Tibial nerve (tissue), 4 donors: ENCODE data around the gene ARL13A. TPM values are rescaled to one million over a fixed set of nuclear protein-coding genes. Genes with fewer than 3 reads are reported as not detected.
A peak's percentile ranks its signal among the peaks of the same experiment; 100 is the strongest.

ENCODE experiments used
- DNase-seq, 2 donors: peaks; one replicate each; pipeline ENCODE4 v3.0.0-alpha.2; 2019; ENCODE audit warnings: low spot score in 2 of 2
- H3K27ac ChIP-seq, 4 donors: fragments of 200-600 bp; sonication (generic) in 3 of 4; one replicate each; pipeline ENCODE4 v1.5.1; 2017 to 2019; ENCODE audit warnings: mild to moderate bottlenecking in 1 of 4
- H3K27me3 ChIP-seq, 2 donors: fragments of 200-600 bp; sonication (generic) in 1 of 2; one replicate each; pipeline versions ENCODE4 v1.5.1 to v1.6.0; 2017 to 2019
- H3K36me3 ChIP-seq, 3 donors: fragments of 200-600 bp; sonication (generic); one replicate each; pipeline ENCODE4 v1.5.1; 2018 to 2019
- H3K4me1 ChIP-seq, 4 donors: fragments of 200-600 bp; sonication (generic) in 3 of 4; one replicate each; pipeline ENCODE4 v1.5.1; 2017 to 2019
- H3K4me3 ChIP-seq, 4 donors: fragments of 200-600 bp; sonication (generic) in 3 of 4; one replicate each; pipeline ENCODE4 v1.5.1; 2017 to 2019; ENCODE audit warnings: mild to moderate bottlenecking in 1 of 4, moderate library complexity in 1 of 4
- H3K9me3 ChIP-seq, 4 donors: fragments of 200-600 bp; sonication (generic) in 3 of 4; one replicate each; pipeline ENCODE4 v1.5.1; 2017 to 2019
- CTCF ChIP-seq, 5 experiments: fragments of 200-600 bp in 3 of 5; fragments of 450-650 bp in 2 of 5; sonication (generic) in 3 of 5; IDR thresholded peaks; one replicate each; pipeline ENCODE4 v1.5.1; 2016 to 2019; ENCODE audit warnings: antibody characterized with exemption in 5 of 5, mild to moderate bottlenecking in 3 of 5, moderate library complexity in 2 of 5
- EP300 ChIP-seq, 2 donors: sonication (generic); formaldehyde crosslinking; IDR thresholded peaks; one replicate each; pipeline ENCODE4 v1.6.1; 2017; ENCODE audit warnings: antibody characterized with exemption in 2 of 2, mild to moderate bottlenecking in 1 of 2
- POLR2A ChIP-seq, 2 donors: fragments of 450-650 bp; IDR thresholded peaks; one replicate each; pipeline ENCODE4 v1.6.1; 2017; ENCODE audit warnings: antibody characterized with exemption in 2 of 2, mild to moderate bottlenecking in 2 of 2, moderate library complexity in 2 of 2
- WGBS, 2 donors: methylation state at CpG; one replicate each; pipeline ENCODE4 v1.1.5; 2018; 5-methylcytosine and 5-hydroxymethylcytosine counted together
- total RNA-seq, 4 donors: library from RNA; depleted of rRNA; stranded (reverse); fragments of >200 nt; gene quantifications; one replicate each; pipeline ENCODE4 v1.1.0, GENCODE V29; 2016

Gene ARL13A
- total RNA-seq, result not detected

GRCh38 chrX:100969408-100969807 is at the start of gene ARL13A:
Gene ARL13A (plus strand): TSS chrX:100969708. CDS start chrX:100973690, 3,982 bp downstream.
- H3K36me3 ChIP-seq, result peaks cover 0 to 8% (median 0%) of the 10 kb centered on the region in 3 donors
- no peaks in the 10 kb centered on the region for H3K4me1 ChIP-seq
- no peak within 1 kb of the TSS for H3K27ac ChIP-seq
- TF ChIP-seq CTCF (IDR thresholded peaks at IDR 0.05) (no peak), POLR2A (IDR thresholded peaks at IDR 0.05) (no peak), EP300 (IDR thresholded peaks at IDR 0.05) (no peak)
- DNase-seq, result no peak
- no peaks in the 10 kb centered on the region for H3K27me3 ChIP-seq
- H3K9me3 ChIP-seq, result no peaks in the 10 kb centered on the region
- WGBS, 2 donors, result 75 to 92% methylated on average over 2 of the region's 2 CpGs
- H3K4me3 ChIP-seq, result no peak within 1 kb of the TSS

GRCh38 chrX:100924375-100924774 is 45.1 kb upstream of the ARL13A start:
- WGBS, 2 donors, result 73 to 81% methylated on average over 3 of the region's 3 CpGs
- TF ChIP-seq EP300 (IDR thresholded peaks at IDR 0.05) (no peak), CTCF (IDR thresholded peaks at IDR 0.05) (no peak), POLR2A (IDR thresholded peaks at IDR 0.05) (no peak)

GRCh38 chrX:100926453-100926852 is 43.1 kb upstream of the ARL13A start:
- Histone ChIP-seq H3K4me1 (peaks cover 0 to 13% (median 0%) of the 10 kb centered on the region in 4 donors), H3K27ac (no peak overlapping the region), H3K4me3 (no peak overlapping the region), H3K27me3 (peaks cover 0 to 25% of the 10 kb centered on the region in 2 donors), H3K36me3 (no peaks in the 10 kb centered on the region), H3K9me3 (no peaks in the 10 kb centered on the region)
- DNase-seq, result no peak
- TF ChIP-seq EP300 (IDR thresholded peaks at IDR 0.05) (no peak), POLR2A (IDR thresholded peaks at IDR 0.05) (no peak), CTCF (IDR thresholded peaks at IDR 0.05) (no peak)
- 76 to 82% methylated on average over 2 of the region's 2 CpGs for WGBS, 2 donors

More at GRCh38 chrX:100924375-100924774, 45.1 kb upstream of the ARL13A start:
- Histone ChIP-seq H3K9me3 (no peaks in the 10 kb centered on the region), H3K27me3 (peaks cover 0 to 12% of the 10 kb centered on the region in 2 donors), H3K4me1 (peaks cover 0 to 9% (median 0%) of the 10 kb centered on the region in 4 donors), H3K36me3 (no peaks in the 10 kb centered on the region), H3K27ac (no peak overlapping the region), H3K4me3 (no peak overlapping the region)
- no peak for DNase-seq

- no peak for TF ChIP-seq EP300 (IDR thresholded peaks at IDR 0.05)
- TF ChIP-seq POLR2A (IDR thresholded peaks at IDR 0.05), result no peak
- no peak for TF ChIP-seq CTCF (IDR thresholded peaks at IDR 0.05)
- H3K36me3 ChIP-seq, result no peaks in the 10 kb centered on the region
- no peak within 1 kb of the TSS for H3K27ac ChIP-seq
- H3K27me3 ChIP-seq, result peaks cover 0 to 28% of the 10 kb centered on the region in 2 donors
- DNase-seq, result peak in 1 of 2 donors; percentile 4
- H3K9me3 ChIP-seq, result no peaks in the 10 kb centered on the region
- 1 to 49% methylated on average over 27 to 49 of the region's 51 CpGs for WGBS, 2 donors
- peaks cover 0 to 13% (median 0%) of the 10 kb centered on the region in 4 donors for H3K4me1 ChIP-seq
- peak within 1 kb of the TSS in 3 of 4 donors; percentile 11 to 46 (median 42) for H3K4me3 ChIP-seq
Observed at GRCh38 chrX:100928660-100929613, 40.6 kb upstream of the ARL13A start, which contains the start of gene XKRX. Gene XKRX (minus strand): TSS chrX:100928917. CDS start chrX:100928304, 613 bp downstream.
